Epidermal melanocyte (primary cell): Measurements from ENCODE around the gene COL5A1.

ENCODE experiments used
- DNase-seq: peaks from one replicate; pipeline ENCODE4 v3.0.0; 2011; ENCODE audit warnings: low spot score; ENCODE audit not compliant: insufficient read length

The COL5A1 gene

DNA sequence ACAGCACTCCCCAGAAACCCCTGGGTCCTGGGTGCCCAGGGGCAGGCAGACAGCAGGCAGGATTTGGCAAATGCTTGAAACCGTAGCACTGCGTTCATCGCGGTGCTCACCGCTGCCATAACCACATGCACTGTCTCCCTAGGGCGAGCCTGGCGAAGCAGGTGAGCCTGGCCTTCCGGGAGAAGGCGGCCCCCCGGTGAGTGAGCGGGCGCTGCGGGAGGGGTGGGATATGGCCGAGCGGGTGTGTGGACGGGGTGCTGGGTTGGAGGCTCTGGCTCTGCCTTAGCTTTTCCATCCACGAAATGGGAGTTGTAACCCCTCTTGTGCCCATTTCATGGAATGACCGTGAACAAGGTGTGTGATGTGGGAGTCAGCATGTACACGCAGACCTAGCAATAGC is 172.2 kb downstream of the COL5A1 start:
- no peak for DNase-seq

DNA sequence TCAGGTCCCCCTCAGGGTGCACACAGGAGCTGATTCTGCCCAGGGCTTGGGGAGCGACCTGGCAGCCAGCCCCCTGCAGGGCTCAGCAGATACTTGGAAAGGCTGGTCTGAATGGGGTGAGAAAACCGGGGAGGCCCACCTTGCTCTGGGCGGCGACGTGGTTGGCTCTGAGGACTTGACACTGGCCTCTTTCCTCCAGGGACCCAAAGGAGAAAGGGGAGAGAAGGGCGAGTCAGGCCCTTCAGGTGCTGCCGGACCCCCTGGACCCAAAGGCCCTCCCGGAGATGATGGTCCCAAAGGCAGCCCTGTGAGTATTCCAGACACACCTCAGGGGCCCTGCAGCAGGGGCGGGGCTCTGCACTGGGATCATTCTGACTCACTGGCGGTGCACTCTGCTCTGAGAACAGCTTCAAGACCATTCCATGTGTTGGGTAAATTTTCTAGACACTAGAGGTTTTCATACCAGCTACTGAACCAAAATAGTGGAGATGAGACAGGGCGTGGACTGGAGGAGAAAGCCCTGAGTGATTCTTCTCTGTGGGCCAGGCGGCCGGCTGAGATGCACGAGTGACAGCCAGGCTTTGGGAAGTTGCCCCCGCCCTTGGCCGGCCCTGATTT is 173.1 kb downstream of the COL5A1 start:
- DNase-seq: no peak

DNA sequence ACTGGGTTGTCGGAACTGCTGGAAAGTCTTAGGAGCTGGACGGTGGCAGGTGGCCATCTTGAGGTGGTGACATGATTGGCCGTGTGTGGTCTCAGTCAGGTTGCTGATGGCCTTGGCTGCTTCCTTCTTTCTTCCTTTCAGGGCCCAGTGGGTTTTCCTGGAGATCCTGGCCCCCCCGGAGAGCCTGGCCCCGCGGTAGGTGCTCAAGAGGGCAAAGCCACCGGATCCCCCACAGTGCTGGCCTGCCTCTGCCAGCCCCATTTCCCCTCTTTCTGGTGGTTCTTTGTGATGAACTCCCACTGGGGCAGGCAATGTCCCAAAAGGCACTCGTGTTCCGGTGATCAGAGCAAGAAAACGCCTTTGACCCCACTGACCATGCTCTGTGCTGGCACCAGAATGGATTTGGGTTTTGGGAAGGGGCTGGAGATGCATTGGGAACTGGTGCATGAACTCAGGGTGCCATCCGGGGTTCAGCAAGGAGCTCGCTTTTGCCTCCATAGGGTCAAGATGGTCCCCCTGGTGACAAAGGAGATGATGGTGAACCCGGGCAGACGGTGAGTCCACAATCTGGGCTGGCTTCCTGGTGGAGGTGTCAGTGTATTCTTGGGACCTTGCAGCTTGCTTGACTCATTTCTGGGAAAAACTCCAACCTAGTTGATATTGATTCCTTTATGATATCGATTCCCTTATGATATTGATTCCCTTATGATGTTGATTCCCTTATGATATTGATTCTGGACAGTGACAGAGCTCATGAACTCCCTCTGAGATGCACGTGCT is 174.0 kb downstream of the COL5A1 start:
- no peak for DNase-seq

DNA sequence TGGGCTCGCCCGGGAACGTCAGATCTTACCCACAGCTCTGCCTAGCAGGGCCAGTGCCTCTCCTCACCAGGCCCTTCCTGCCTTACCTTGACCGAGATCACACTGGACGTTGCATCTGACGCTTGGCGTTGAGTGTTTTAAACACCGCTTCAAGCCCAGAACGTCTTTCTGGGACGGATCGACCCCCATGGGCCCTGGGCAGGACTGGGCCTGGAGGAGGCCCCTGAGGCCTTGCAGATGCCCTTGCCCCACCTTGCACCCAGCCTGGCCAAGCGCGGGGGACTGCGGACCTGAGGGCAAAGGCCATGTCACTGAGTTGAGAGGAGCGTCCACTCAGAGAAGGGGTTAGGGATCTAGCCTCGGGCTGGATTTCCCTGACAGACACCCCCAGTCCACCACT is 174.7 kb downstream of the COL5A1 start:
- no peak for DNase-seq

DNA sequence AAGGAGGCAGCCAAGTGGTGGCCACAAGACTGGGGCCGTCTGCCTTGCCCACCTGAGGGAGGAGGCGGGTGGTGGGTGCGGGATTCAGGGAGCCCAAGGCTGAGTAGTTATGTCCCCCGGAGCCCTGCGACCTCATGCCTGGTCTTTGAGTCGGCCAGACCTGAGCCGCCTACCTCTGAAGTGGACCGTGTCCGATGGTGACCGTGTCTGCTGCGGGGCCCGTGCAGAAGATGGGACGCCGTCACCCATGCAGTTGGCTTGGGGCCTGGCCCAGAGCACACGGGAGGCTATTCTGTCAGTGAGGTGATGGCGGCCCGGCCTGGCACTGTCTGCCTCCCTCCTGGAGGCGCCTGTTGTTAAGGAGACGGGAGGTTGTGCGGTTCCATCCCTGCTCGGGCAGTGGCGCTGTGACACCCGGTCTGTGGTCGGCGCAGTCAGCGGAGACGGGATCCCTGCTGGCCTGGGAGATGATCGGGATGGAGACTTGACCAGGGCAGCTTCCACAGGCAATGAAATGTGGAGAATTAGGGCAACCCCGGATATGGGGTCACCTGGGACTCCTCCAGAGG is 176.5 kb downstream of the COL5A1 start:
- no peak for DNase-seq

DNA sequence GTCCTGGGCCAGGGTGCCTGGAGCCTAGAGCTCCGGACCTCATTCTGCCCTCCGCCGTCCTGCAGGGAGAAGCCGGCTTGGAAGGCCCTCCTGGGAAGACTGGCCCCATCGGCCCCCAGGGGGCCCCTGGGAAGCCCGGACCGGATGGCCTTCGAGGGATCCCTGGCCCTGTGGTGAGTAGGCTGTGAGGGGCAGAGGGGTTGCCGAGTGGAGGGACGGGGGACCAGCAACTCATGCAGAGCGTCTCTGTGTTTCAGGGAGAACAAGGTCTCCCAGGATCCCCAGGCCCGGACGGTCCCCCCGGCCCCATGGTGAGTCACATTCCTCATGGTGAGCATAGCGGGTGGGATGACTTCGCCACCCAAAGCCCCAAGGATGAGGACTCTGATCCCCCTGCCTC is 177.0 kb downstream of the COL5A1 start:
- no peak for DNase-seq

DNA sequence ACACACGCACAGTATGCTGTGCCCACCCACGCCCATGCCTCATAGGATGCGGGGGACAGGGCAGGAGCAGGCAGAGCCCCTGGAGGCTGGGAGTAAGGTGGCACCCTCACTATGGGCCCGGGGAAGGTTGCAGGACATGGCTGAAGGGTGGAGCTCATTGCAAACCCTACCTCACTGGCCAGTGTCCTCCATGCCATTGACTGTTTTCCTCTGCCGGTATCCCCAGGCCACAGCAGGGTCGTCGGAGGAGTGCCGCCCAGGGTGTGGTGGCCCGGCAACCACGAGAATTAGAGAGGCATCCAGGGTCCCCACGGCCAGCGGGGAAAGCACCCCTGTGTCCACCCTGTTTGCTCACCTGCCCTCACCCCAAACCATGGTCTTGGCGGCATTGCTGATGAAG is 179.3 kb downstream of the COL5A1 start:
- DNase-seq: no peak

DNA sequence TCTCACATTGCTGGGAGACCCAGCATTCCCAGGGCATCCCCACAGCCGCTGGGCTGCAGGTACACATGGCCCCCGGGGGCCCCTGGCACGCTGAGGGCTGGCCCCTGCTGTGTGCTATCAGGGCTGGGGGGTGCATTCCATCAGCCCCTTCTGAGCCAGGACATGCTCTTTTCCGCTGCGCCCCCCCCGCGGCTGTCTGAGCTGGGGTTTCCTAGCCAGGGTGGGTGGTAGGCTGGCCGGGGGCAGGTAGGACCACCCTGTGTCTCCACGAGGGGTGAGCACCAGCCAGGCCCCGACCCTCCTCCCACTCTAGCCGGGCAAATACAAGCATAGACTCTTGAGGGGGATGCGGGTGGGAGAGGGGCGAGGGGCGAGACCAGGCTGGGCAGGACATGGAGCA is 180.9 kb downstream of the COL5A1 start:
- DNase-seq: no peak

DNA sequence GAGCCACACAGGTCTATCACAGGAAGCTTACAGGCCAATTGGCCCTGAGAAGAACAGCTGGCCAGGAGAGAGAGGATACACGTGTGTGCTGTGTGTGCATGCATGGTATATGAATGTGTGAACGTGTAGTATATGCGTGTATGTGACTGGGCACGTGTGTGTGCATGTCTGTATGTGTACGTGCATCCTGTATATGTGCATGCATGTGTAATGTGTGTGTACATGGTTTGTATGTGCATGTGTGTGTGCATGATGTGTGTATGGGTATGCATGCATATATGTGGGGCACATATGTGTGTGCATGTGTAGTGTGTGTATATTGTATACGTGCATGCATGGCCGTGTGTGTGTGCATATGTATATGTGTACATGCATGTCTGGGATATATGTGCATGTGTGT is 182.0 kb downstream of the COL5A1 start:
- no peak for DNase-seq

DNA sequence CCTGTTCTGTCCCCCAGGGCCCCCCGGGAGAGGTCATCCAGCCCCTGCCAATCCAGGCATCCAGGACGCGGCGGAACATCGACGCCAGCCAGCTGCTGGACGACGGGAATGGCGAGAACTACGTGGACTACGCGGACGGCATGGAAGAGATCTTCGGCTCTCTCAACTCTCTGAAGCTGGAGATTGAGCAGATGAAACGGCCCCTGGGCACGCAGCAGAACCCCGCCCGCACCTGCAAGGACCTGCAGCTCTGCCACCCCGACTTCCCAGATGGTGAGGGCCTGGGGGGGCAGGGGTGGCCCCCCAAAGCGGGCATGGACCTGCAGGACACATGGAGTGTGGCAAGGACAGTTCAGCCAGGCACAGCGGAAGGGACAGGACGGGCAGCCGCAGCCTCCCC is 183.0 kb downstream of the COL5A1 start:
- DNase-seq: no peak

DNA sequence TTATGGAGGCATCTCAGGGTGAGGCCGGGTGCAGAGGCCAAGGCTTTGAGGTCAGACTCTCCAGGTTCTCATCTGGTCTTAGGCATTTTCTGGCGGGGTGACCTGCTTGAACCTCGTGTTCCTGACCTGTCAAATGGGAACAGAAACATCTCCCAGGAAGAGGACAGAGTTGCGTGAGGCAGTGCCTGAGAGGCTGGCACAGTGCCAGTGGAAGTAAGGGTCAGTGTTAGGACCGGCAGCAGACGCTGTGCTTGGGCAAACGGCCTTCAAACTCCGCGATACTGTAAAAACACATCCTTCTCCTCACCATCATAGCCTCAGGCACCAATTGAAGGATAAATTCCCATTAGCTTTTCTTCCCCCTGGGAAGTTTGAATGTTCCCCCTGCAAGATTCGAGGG is 183.4 kb downstream of the COL5A1 start:
- no peak for DNase-seq

DNA sequence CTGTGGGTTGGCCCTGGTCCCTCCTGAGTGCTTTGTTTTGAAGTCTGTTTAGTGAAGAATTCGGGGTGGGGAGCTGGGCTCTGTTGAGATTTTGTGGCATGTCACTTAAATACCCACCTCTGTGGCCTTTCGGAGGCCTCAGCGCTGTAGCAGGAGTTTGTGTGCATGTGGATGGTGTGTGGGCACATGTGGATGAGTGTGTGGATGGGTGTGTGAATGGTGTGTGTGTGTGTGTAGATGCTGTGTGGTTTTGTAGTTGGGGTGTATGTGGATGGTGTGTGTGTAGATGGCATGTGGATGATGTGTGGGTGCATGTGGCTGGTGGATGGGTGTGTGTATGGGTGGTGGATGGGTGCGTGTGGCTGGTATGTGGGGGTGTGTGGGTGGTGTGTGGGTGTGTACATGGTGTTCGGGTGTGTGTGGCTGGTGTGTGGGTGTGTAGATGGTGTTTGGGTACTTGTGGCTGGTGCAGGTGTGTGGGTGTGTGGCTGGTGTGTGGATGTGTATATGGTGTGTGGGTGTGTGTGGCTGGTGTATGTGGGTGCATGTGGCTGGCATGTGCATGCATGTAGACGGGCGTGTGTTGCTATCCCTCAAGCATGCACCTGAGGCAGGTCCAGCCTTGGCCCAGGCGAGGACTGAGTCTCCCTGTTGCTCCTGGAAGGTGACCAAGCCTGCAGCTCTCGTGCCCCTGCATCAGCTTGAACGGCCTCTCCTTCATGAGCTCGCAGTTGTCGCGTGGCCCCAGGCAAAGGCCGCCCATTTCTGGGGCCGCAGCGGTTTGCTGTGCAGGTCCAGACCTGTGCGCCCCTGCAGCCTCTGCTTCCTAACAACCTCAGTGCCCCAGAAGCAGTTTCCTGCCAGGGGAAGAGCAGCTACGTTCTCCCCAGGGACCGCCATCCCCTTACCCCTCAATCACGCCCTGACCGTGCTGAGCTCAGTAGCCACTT is 185.0 kb downstream of the COL5A1 start:
- DNase-seq: no peak

DNA sequence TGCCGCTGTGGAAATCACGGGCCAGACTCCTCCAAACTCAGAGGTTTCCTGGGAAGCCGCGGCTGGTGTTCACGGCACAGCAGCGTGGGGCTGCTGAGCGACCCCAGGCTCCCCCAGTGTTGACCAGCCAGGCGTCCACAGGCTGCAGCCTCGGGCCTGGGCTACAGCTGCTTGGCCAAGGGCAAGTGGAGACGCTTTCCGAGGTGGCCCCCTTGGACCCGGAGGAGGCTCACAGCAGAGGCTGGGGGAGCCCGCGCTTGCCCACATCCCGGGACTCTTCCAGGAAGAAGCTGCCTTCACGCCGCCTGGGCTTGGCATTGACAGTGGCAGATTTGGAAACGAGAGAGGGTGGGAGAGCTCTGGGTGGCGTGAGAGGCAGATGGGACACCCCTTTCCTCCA is 186.0 kb downstream of the COL5A1 start:
- no peak for DNase-seq

DNA sequence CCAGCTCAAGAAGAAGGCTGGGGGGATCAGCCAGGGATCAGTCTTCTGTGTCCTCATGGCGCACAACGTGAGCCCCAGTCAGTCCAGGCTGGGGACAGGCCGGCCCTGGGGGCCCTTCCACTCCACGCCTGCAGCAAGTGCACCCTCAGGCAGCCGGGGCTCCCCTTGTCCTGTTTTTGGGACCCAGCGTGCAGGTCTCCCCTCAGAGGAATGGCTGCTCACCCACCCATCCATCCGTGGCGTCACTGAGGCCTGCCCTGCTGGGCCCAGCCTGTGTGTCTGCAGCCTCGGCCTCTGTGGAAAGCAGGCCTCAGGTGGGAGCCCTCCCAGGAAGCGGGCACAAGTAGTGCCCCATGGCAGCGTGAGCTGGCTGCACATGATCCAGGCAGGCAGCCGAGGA is 186.4 kb downstream of the COL5A1 start:
- no peak for DNase-seq

DNA sequence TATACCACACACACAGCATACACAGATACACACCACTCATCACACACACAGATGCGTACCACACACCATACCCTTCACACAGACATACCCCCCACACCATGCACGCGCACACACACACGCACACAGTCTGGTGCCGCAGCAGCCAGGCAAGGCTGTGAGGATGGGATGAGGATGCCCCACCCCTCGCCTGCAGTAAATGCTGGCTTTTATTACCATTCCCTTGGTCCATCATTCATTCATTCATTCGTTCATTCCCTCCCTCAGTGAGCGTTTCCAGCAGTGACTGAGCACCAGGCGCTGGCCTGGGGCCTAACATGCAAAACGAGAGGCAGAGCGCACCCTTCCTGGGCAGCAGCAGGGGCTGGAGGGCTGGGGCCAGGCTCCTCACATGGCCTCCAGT is 187.3 kb downstream of the COL5A1 start:
- no peak for DNase-seq

DNA sequence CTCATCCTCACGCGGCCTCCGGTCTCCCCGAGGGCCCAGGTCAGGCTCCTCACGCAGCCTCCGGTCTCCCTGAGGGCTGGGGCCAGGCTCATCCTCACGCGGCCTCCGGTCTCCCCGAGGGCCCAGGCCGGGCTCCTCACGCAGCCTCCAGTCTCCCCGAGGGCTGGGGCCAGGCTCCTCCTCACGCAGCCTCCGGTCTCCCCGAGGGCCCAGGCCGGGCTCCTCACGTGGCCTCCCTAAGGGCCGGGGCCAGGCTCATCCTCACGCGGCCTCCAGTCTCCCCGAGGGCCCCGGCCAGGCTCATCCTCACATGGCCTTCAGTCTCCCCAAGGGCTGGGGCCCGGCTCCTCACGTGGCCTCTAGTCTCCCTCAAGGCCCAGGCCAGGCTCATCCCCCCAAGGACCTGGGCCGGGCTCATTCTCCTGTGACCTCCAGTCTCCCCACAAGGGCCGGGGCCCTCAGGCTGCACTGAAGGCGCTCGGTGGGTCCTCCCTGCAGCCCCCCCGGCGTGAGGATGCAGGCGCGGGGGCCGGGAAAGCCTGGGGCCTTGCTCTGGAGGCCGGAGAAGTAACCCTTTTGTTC is 187.8 kb downstream of the COL5A1 start:
- no peak for DNase-seq

DNA sequence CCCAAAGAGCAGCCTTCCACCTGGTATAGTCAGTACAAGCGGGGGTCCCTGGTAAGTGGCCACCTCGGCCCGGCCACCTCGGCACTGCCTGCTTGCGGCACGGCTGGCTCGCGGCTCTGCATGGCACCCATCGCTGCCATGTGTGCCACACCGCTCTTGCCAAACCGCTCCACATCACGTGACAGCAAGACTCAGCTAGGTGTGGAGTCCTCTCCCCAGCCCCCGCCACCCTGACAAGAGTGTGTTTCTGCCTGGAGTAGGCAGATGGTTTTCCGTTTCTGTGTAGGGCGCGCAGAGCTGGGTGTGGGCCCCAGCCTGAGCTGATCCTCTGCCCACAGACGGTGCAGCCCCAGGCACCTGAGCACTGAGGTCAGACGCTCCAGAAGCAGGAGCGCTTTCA is 188.5 kb downstream of the COL5A1 start:
- no peak for DNase-seq

DNA sequence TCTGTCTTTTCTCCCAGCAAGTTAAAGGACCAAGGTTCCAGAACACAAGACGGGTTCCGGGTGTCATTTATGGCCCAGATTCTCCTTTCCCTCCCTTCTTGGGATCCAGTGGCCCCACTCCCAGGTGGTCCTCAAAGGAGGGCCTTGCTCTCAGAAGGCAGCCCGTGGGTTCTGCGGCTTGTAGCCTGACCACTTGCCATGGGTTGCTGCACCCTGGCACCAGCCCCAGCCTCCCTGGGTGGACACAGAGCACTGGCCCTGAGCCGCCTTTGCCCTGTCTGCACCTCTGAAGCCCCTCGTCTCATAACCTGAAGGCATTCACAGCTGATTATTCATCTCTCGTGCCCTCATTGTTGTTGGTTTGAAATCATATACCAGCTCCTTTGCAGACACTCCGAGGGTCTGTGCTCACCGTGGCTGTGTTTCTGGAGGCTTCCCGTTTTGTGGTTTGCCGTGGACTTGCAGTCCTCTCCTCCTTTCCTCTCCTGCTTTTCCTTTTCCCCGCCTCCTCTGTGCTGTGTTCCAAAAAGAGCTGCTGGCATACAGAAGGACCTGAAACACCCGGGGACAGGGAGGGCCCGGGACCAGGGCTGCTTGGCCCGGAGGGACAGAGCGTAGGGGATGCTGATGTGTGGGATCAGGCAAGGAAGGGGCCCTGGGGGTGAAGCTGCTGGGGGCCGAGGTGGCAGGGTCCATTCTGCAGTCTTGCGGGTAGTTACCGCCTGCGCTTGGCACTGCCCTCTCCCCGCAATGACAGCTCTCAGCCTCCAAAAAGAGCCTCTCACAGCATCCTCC is 189.5 kb downstream of the COL5A1 start:
- no peak for DNase-seq

DNA sequence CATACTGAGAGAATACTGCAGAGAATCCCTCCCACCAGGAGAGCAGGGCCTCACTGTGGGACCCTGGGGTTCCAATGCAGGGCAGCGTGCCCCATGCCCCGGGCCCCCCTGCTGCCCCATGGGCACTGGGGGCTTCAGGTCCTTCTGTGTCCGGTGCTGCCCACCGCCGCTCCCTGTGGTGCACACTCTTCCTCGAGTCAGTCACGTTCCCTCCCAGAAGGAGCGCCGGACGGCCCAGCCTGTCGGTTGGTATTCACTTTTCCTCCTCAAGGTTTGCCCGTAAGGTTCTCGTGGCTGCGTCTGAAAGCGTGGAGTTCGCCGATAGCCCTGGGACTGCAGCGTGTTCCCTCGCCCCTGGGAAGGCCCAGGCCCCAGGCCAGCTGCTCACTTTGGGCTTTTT is 190.9 kb downstream of the COL5A1 start:
- DNase-seq: no peak

DNA sequence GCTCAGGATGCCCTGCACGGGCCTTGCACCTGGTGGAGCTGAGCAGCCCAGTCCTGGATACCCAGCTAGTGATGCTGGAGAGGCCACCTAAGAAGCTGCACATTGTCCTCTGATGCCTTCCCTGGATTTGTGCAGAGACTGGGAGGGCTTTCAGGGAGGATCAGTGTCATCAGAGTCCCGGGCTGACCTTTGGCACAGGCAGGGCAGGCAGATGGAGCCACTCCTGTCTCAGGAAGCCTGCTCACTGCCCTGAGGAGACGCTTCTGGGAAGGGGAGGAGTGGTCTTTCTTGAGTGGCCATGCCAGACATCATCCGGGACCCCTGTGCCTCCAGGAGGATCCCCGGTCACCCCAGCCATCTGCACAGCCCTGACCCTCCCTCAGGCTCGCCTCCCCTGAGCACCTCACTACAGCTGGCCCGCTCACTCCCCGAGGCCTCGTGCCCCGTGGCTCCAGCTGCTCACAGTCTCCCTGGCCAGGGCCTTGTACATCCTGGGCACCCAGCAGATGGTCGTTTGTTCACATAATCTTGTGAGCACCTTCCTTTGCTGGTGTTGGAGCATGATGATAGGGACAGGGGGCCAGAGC is 191.8 kb downstream of the COL5A1 start:
- no peak for DNase-seq
